GM10266 (cell line): ENCODE data around the gene ASCL2.

Source experiments
- DNase-seq: peaks from one replicate; pipeline ENCODE4 v3.0.0; 2012; ENCODE audit errors: extremely low spot score
- CTCF ChIP-seq: IDR thresholded peaks from 2 replicates; pipeline ENCODE4 v1.5.1; 2012; ENCODE audit warnings: mild to moderate bottlenecking, low read depth; ENCODE audit not compliant: control insufficient read depth, insufficient read depth; ENCODE audit errors: missing control alignments

ASCL2 gene

DNA sequence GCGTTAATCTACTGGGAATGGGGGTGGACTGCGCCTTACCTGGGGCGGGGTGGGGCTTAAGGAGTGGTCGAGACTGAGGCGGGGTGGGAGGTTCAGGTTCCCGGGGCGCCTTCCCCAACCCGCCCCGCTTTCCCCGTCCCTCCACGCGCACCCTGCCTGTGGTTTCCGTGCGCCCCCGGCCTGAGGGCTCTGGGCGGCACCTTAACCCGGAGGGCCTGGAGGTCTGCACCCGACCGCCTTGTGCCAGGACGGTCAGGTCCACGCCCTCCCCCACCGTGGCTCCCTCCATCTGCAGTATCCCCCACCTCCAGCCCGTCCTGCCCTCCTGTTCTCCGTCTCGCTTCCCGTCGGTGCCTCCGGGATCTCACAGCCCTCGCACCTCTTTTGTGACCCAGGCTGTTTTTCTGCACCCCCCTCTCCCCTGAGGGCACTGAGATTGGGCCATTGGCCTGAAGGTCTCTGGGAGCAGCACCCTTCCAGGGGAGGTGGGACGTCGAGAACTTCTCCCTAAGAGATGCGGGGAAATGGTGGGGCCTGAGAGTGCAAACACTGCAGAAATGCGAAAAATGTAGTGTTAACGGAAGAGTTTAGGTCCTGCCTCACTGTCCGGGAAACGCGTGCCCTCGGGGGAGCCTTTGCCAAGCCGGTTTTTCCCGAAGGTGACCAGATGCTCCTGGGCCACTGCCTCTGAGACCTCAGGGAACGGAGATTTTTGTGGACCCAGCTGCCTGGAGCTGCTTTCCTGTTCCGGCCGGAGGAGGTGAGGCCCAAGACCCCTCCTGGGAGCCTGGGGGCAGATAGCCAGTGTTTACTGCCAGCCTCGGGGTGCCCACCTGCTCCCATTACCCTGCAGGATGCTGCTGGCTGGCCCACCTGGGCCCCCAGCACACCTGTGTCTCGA, 1.2 kb upstream of the ASCL2 start:
- no peak for DNase-seq
- TF ChIP-seq CTCF = no peak

GRCh38 chr11:2271077-2271326, 614 bp upstream of the ASCL2 start:
- no peak for TF ChIP-seq CTCF
- DNase-seq = no peak

GRCh38 chr11:2269601-2270321, 627 bp downstream of the ASCL2 start:
- DNase-seq = peak; percentile 26

DNA sequence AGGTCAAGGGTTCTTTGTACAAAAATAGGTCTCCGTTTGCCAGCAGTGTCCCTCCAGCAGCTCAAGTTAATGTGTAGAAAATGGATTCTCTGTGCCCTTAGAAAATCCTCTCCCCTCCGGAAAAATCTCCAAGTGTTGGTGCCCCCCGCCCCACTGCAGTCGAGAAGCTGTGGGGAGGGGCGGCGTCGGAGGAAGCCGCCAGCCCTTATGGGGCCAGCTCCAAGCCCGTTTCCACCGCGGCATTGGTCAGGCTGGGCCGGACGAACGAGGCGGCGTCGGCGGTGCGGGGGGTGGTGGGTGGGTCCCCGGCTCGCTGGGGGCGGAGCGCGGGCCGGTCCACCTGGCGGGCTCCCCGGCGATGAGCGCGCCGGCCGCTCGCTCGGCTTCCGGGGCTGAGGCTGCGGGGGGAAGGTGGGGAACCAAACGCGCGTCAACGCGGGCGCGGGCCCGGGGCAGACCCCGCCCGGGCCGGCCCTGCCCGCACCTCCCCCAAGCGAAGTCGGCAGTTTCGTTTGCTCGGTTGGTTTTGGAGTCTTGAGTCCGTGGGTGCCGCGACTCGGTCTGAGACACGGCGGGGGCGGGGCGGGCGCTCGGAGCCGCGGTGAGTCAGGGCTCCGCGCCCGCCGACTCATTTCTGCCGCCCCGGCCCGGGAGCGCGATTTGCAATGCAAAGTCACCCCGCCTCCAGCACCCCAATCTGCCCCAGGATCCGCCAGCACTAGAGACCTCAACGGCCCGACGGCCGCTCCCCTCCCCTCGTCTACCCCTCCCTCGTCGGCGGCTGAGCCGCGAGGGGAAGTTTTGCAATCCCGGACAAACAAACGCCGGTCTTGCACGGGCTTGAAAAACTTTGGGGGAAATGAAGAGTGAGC, 1.4 kb downstream of the ASCL2 start:
- peak; percentile 69 for DNase-seq
- TF ChIP-seq CTCF = no peak

More at GRCh38 chr11:2269601-2270321, 627 bp downstream of the ASCL2 start:
- TF ChIP-seq CTCF = no peak

DNA sequence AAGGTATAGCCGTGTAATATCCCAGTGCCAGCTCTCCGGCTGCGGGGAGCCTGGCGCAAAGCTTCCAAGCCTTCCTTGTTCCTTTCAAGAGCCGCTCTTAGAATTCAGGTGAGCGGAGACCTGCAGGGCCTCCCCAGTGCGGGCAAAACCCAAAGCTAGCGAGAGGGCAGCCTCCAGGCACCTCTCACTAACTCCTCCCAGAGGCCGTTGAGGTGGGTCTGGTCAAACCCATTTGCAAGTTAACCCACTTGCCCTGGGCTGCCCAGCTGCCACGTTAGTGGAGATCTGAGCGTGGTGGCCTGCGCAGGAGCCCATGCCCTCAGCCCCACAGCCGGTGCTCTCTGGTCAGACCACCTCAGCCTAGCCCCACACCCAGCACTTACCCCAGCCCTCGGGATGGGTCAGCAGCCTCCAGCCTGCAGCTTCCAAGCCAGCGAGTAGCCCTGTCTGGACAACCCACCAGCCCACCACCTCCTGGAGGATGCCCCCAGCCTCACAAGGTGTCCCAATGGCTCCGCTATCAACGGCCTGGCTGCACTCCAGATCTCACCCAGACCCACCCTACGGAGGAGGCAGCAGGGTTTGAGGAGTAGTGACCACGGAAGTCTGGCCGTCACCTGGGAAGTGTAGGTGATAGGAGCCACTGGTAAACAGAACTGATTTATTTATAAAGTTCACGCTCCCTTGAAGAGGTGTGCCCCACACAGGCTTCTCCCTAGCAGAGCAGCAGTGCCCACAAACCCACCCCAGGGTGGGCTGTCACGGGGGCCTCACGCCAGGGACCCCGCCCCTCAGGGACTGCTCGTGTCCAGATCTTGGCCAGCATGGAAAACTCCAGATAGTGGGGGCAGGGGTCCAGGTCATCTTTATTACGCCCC, 2.3 kb downstream of the ASCL2 start:
- TF ChIP-seq CTCF = no peak
- DNase-seq = peak; percentile 28

- no peak for DNase-seq
- no peak for TF ChIP-seq CTCF
These were observed 3.0 kb downstream of the ASCL2 start for GRCh38 chr11:2267306-2267850.
